Caco-2 (cell line): ENCODE results near the gene PLCB1. TPM values are rescaled to one million over a fixed set of nuclear protein-coding genes. Genes with fewer than 3 reads are reported as not detected.

ENCODE experiments used
- BruUV-seq: library from RNA; stranded (reverse); fragments of 400-500 nt; replicated peaks from 2 replicates; lab custom pipeline; 2021; lab: Mats Ljungman, UMichigan
- CTCF ChIA-PET: fragments of 300-600 bp; sonication (Branson Sonifier 250); formaldehyde crosslinking; loops from one replicate; lab custom pipeline; 2022; ENCODE audit warnings: antibody characterized with exemption; lab: Charles Lee
- POLR2A ChIA-PET: fragments of 300-600 bp; sonication (Branson Sonifier 250); formaldehyde crosslinking; loops from one replicate; lab custom pipeline; 2022; ENCODE audit warnings: antibody characterized with exemption; lab: Charles Lee
- DNase-seq, 2 experiments: peaks; one replicate each; pipeline versions ENCODE4 v3.0.0 to v3.0.0-alpha.2; 2020 to 2022
- H3K27me3 ChIP-seq: replicated peaks from 2 replicates; pipeline ENCODE4 v1.6.0; 2011; ENCODE audit warnings: low read length; ENCODE audit not compliant: control insufficient read depth, insufficient read depth
- H3K36me3 ChIP-seq: 2 replicates; pipeline ENCODE4 v1.5.1; 2011; ENCODE audit warnings: low read length; ENCODE audit not compliant: control insufficient read depth, insufficient read depth
- H3K4me1 ChIP-seq: fragments of 250-450 bp; sonication (Bioruptor Pico); 2 replicates; pipeline ENCODE4 v1.5.1; 2020; ENCODE audit warnings: mild to moderate bottlenecking
- H3K4me3 ChIP-seq: 2 replicates; pipeline ENCODE4 v1.5.1; 2011; ENCODE audit warnings: low read depth, mild to moderate bottlenecking, control low read depth, low read length
- H3K9me3 ChIP-seq: fragments of 250-450 bp; sonication (Bioruptor Pico); 2 replicates; pipeline ENCODE4 v1.5.1; 2020; ENCODE audit warnings: mild to moderate bottlenecking, moderate library complexity
- H3K27ac Mint-ChIP-seq: one replicate; pipeline ENCODE4 v1.8.0; 2022; ENCODE audit warnings: mixed read lengths; ENCODE audit not compliant: unreplicated experiment
- H3K27me3 Mint-ChIP-seq: one replicate; pipeline ENCODE4 v1.8.0; 2022; ENCODE audit warnings: mixed read lengths; ENCODE audit not compliant: insufficient read depth, unreplicated experiment
- H3K36me3 Mint-ChIP-seq: one replicate; pipeline ENCODE4 v1.8.0; 2022; ENCODE audit warnings: mild to moderate bottlenecking, mixed read lengths; ENCODE audit not compliant: insufficient read depth, unreplicated experiment
- H3K4me1 Mint-ChIP-seq: one replicate; pipeline ENCODE4 v1.8.0; 2022; ENCODE audit warnings: low read depth, mixed read lengths; ENCODE audit not compliant: unreplicated experiment
- H3K4me3 Mint-ChIP-seq: one replicate; pipeline ENCODE4 v1.8.0; 2022; ENCODE audit warnings: mild to moderate bottlenecking, moderate library complexity, mixed read lengths; ENCODE audit not compliant: unreplicated experiment
- H3K9me3 Mint-ChIP-seq: one replicate; pipeline ENCODE4 v1.8.0; 2022; ENCODE audit warnings: mixed read lengths; ENCODE audit not compliant: unreplicated experiment
- CTCF ChIP-seq, 2 experiments: fragments of 200-600 bp in 1 of 2; IDR thresholded peaks; 1 replicate in 1 of 2; 2 replicates in 1 of 2; pipeline versions ENCODE4 v1.5.1 to v1.8.0; 2011 to 2022; ENCODE audit warnings: antibody characterized with exemption in 1 of 2, control low read depth in 1 of 2, inconsistent platforms in 1 of 2, low read depth in 1 of 2, low read length in 1 of 2, mild to moderate bottlenecking in 1 of 2, moderate library complexity in 1 of 2; ENCODE audit not compliant: insufficient read depth in 1 of 2, severe bottlenecking in 1 of 2, unreplicated experiment in 1 of 2
- intact Hi-C: fragments of 100-400 bp; cut with micrococcal nuclease; formaldehyde crosslinking; loops from one replicate; pipeline ENCODE4 v1.10.0; 2022; ENCODE audit not compliant: unreplicated experiment
- total RNA-seq: library from RNA; stranded (reverse); gene quantifications from 2 replicates; pipeline ENCODE4 v1.2.3, GENCODE V29; 2022

Gene PLCB1
- total RNA-seq, 1 experiment from 2014 or later, result 105 TPM

DNA sequence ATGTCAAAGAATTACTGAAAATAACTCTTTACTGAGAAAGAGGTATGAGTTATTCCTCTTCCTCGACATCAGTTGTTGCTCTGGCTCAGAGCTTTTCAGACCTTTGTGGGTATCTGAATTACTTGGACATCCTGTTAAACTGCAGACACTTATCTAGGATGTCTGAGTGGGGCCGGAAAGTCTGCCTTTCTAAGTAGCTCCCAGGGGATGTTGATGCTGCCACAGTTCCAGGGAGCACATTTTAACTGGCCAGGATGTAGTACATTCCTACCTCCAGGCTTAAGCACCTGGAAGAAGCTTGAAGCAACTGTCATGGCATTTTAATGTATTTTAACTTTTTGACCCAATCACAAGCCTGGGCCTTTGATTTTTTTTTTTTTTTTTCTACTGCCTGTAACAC is 671.0 kb downstream of the PLCB1 start:
- Mint-ChIP-seq H3K27ac (no peak overlapping the region), H3K9me3 (no peaks in the 10 kb centered on the region), H3K4me3 (no peak overlapping the region), H3K27me3 (no peaks in the 10 kb centered on the region), H3K36me3 (no peaks in the 10 kb centered on the region), H3K4me1 (no peaks in the 10 kb centered on the region)
- Histone ChIP-seq H3K27me3 (no peaks in the 10 kb centered on the region), H3K4me1 (no peaks in the 10 kb centered on the region), H3K4me3 (no peak overlapping the region), H3K9me3 (no peaks in the 10 kb centered on the region), H3K36me3 (peaks cover 1% of the 10 kb centered on the region; the same call in 1 of the 2 replicates)
- TF ChIP-seq CTCF (IDR thresholded peaks at IDR 0.05; ENCODE audit: insufficient read depth in 1 of 2, low read depth in 1 of 2, low read length in 1 of 2, severe bottlenecking in 1 of 2, unreplicated experiment in 1 of 2), result no peak
- CTCF ChIA-PET, result no interaction called here
- BruUV-seq, result no TSS peak
- intact Hi-C loops, result no loop called here
- DNase-seq, result no peak
- POLR2A ChIA-PET, result no interaction called here

DNA sequence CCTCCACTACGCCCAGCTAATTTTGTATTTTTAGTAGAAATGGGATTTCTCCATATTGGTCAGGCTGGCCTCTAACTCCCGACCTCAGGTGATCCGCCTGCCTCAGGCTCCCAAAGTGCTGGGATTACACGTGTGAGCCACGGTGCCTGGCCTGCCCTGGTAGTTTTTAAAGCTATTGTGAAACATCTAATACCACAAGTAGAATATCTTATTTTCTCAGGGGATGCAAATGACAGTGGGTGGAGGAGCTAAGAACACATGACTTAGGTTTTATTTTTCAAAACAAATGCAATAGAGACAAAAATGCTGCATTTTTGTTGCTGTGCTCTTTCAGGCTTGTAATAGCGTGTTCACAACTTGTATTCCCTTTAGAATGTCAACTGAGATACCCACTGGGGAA is 671.9 kb downstream of the PLCB1 start:
- BruUV-seq, result no TSS peak
- Histone ChIP-seq H3K4me3 (no peak overlapping the region), H3K4me1 (no peaks in the 10 kb centered on the region), H3K9me3 (no peaks in the 10 kb centered on the region), H3K36me3 (peaks cover 1% of the 10 kb centered on the region; the same call in 1 of the 2 replicates), H3K27me3 (no peaks in the 10 kb centered on the region)
- DNase-seq, result no peak
- Mint-ChIP-seq H3K4me1 (no peaks in the 10 kb centered on the region), H3K36me3 (no peaks in the 10 kb centered on the region), H3K9me3 (no peaks in the 10 kb centered on the region), H3K27ac (no peak overlapping the region), H3K27me3 (no peaks in the 10 kb centered on the region), H3K4me3 (no peak overlapping the region)
- intact Hi-C loops, result no loop called here
- CTCF ChIA-PET, result no interaction called here
- TF ChIP-seq CTCF (IDR thresholded peaks at IDR 0.05; ENCODE audit: insufficient read depth in 1 of 2, low read depth in 1 of 2, low read length in 1 of 2, severe bottlenecking in 1 of 2, unreplicated experiment in 1 of 2), result no peak
- POLR2A ChIA-PET, result no interaction called here

GRCh38 chr20:8805737-8806442 is 673.8 kb downstream of the PLCB1 start:
- Histone ChIP-seq H3K9me3 (no peaks in the 10 kb centered on the region), H3K27me3 (no peaks in the 10 kb centered on the region), H3K4me3 (no peak overlapping the region), H3K4me1 (0 out of 2 replicates have a peak, but pooled peaks cover 6% of the 10 kb centered on the region), H3K36me3 (peaks cover 1% of the 10 kb centered on the region; the same call in 1 of the 2 replicates)
- no peak for TF ChIP-seq CTCF (IDR thresholded peaks at IDR 0.05; ENCODE audit: insufficient read depth in 1 of 2, low read depth in 1 of 2, low read length in 1 of 2, severe bottlenecking in 1 of 2, unreplicated experiment in 1 of 2)
- ChIA-PET CTCF (no interaction called here), POLR2A (no interaction called here)
- no peaks in the 10 kb centered on the region for H3K9me3 Mint-ChIP-seq
- H3K36me3 Mint-ChIP-seq, result no peaks in the 10 kb centered on the region
- H3K27ac Mint-ChIP-seq, result no peak overlapping the region
- BruUV-seq, result no TSS peak
- no peak for DNase-seq
- H3K27me3 Mint-ChIP-seq, result no peaks in the 10 kb centered on the region
- intact Hi-C loops, result no loop called here
- H3K4me1 Mint-ChIP-seq, result peaks cover 2% of the 10 kb centered on the region
- H3K4me3 Mint-ChIP-seq, result no peak overlapping the region
